Measurements from ENCODE around the gene EYA2. TPM values are rescaled to one million over a fixed set of nuclear protein-coding genes. Genes with fewer than 3 reads are reported as not detected.
"Not testable (repeated sequence)": the region's sequence is repeated elsewhere in the genome, so short reads cannot be mapped to it uniquely, and the experiment has no call there.

Gene EYA2
- total RNA-seq, 1 donor from 2014 or later, result 9.0 TPM

GRCh38 chr20:46959081-46959692 is 64.5 kb downstream of the EYA2 start:
- Mint-ChIP-seq H3K4me3 (no peak overlapping the region), H3K27ac (no peak overlapping the region), H3K27me3 (ENCODE audit: low read depth) (no peaks in the 10 kb centered on the region), H3K4me1 (peaks cover 12% of the 10 kb centered on the region), H3K36me3 (peaks cover 3% of the 10 kb centered on the region), H3K9me3 (peaks cover 15% of the 10 kb centered on the region)
- no peak for DNase-seq (ENCODE audit: low spot score in 2 of 2, unreplicated experiment in 2 of 2)
- no peak for TF ChIP-seq CTCF (IDR thresholded peaks at IDR 0.05; ENCODE audit: unreplicated experiment)

GRCh38 chr20:46959821-46960220 is 65.2 kb downstream of the EYA2 start:
- peaks cover 15% of the 10 kb centered on the region for H3K9me3 Mint-ChIP-seq
- H3K36me3 Mint-ChIP-seq, result peaks cover 3% of the 10 kb centered on the region
- peaks cover 13% of the 10 kb centered on the region for H3K4me1 Mint-ChIP-seq
- no peaks in the 10 kb centered on the region for H3K27me3 Mint-ChIP-seq (ENCODE audit: low read depth)
- H3K4me3 Mint-ChIP-seq, result no peak overlapping the region
- no peak for DNase-seq (ENCODE audit: low spot score in 2 of 2, unreplicated experiment in 2 of 2)
- TF ChIP-seq CTCF (IDR thresholded peaks at IDR 0.05; ENCODE audit: unreplicated experiment), result no peak
- H3K27ac Mint-ChIP-seq, result no peak overlapping the region

GRCh38 chr20:46960536-46960935 is 65.9 kb downstream of the EYA2 start:
- TF ChIP-seq CTCF (IDR thresholded peaks at IDR 0.05; ENCODE audit: unreplicated experiment), result no peak
- H3K4me3 Mint-ChIP-seq, result no peak overlapping the region
- peaks cover 3% of the 10 kb centered on the region for H3K36me3 Mint-ChIP-seq
- H3K4me1 Mint-ChIP-seq, result peaks cover 13% of the 10 kb centered on the region
- peaks cover 14% of the 10 kb centered on the region for H3K9me3 Mint-ChIP-seq
- DNase-seq (ENCODE audit: low spot score in 2 of 2, unreplicated experiment in 2 of 2), result no peak
- no peak overlapping the region for H3K27ac Mint-ChIP-seq
- no peaks in the 10 kb centered on the region for H3K27me3 Mint-ChIP-seq (ENCODE audit: low read depth)

- not testable (repeated sequence) for H3K9me3 Mint-ChIP-seq; H3K27me3 Mint-ChIP-seq (ENCODE audit: low read depth); H3K4me3 Mint-ChIP-seq; H3K27ac Mint-ChIP-seq; DNase-seq (ENCODE audit: low spot score in 2 of 2, unreplicated experiment in 2 of 2); H3K36me3 Mint-ChIP-seq
- peaks cover 13% of the 10 kb centered on the region for H3K4me1 Mint-ChIP-seq
Observed at GRCh38 chr20:46961968-46962367, 67.3 kb downstream of the EYA2 start.

GRCh38 chr20:46962452-46963195 is 68.0 kb downstream of the EYA2 start:
- Mint-ChIP-seq H3K36me3 (no peaks in the 10 kb centered on the region), H3K27me3 (ENCODE audit: low read depth) (no peaks in the 10 kb centered on the region), H3K9me3 (no peaks in the 10 kb centered on the region), H3K4me3 (no peak overlapping the region), H3K4me1 (peaks cover 13% of the 10 kb centered on the region), H3K27ac (no peak overlapping the region)
- no peak for TF ChIP-seq CTCF (IDR thresholded peaks at IDR 0.05; ENCODE audit: unreplicated experiment)
- no peak for DNase-seq (ENCODE audit: low spot score in 2 of 2, unreplicated experiment in 2 of 2)

- H3K27ac Mint-ChIP-seq, result no peak overlapping the region
- no peak for TF ChIP-seq CTCF (IDR thresholded peaks at IDR 0.05; ENCODE audit: unreplicated experiment)
- no peaks in the 10 kb centered on the region for H3K36me3 Mint-ChIP-seq
- H3K4me1 Mint-ChIP-seq, result peaks cover 13% of the 10 kb centered on the region
- no peaks in the 10 kb centered on the region for H3K27me3 Mint-ChIP-seq (ENCODE audit: low read depth)
- H3K9me3 Mint-ChIP-seq, result no peaks in the 10 kb centered on the region
- H3K4me3 Mint-ChIP-seq, result no peak overlapping the region
- DNase-seq (ENCODE audit: low spot score in 2 of 2, unreplicated experiment in 2 of 2), result no peak
Observed at GRCh38 chr20:46963196-46963529, 68.5 kb downstream of the EYA2 start.
